GM12892 (cell line): Measurements from ENCODE around the gene GRIA1.

Source experiments
- DNase-seq: peaks from one replicate; pipeline ENCODE4 v3.0.0; 2011; ENCODE audit not compliant: insufficient read length
- FAIRE-seq: peaks from 2 replicates; lab custom pipeline; 2011; peaks lifted over from hg19 to GRCh38; lab: Jason Lieb, UNC
- POLR2A ChIP-seq: IDR thresholded peaks from 2 replicates; pipeline ENCODE4 v1.6.1; 2011; ENCODE audit warnings: low read depth, low read length, control low read depth
- POLR2AphosphoS5 ChIP-seq: IDR thresholded peaks from 2 replicates; pipeline ENCODE4 v1.6.1; 2011; ENCODE audit warnings: low read depth, low read length, control low read depth
- TAF1 ChIP-seq: IDR thresholded peaks from 2 replicates; pipeline ENCODE4 v1.6.1; 2011; ENCODE audit warnings: low read depth, mild to moderate bottlenecking, control low read depth, low read length, borderline replicate concordance

The GRIA1 gene

GRCh38 chr5:153555420-153556114 lies 65.1 kb downstream of the GRIA1 start:
- TF ChIP-seq POLR2A: no peak
- no peak for TF ChIP-seq TAF1
- TF ChIP-seq POLR2AphosphoS5: no peak
- no peak for FAIRE-seq

GRCh38 chr5:153558957-153559356 lies 68.5 kb downstream of the GRIA1 start:
- no peak for FAIRE-seq
- no peak for DNase-seq
- TF ChIP-seq POLR2AphosphoS5 (no peak), TAF1 (no peak), POLR2A (no peak)

More at GRCh38 chr5:153555420-153556114, 65.1 kb downstream of the GRIA1 start:
- no peak for DNase-seq

- FAIRE-seq: no peak
- TF ChIP-seq TAF1 (no peak), POLR2A (no peak), POLR2AphosphoS5 (no peak)
- DNase-seq: no peak
Observed at GRCh38 chr5:153559926-153560325, 69.5 kb downstream of the GRIA1 start.

GRCh38 chr5:153562189-153562588 lies 71.7 kb downstream of the GRIA1 start:
- no peak for TF ChIP-seq POLR2AphosphoS5
- FAIRE-seq: no peak
- DNase-seq: no peak

- no peak for TF ChIP-seq TAF1
- no peak for TF ChIP-seq POLR2AphosphoS5
- TF ChIP-seq POLR2A: no peak
- DNase-seq (no peak), FAIRE-seq (no peak)
Observed at GRCh38 chr5:153565822-153566221, 75.4 kb downstream of the GRIA1 start.

GRCh38 chr5:153569036-153569435 lies 78.6 kb downstream of the GRIA1 start:
- FAIRE-seq (no peak), DNase-seq (no peak)
- TF ChIP-seq TAF1 (no peak), POLR2A (no peak), POLR2AphosphoS5 (no peak)

GRCh38 chr5:153571162-153571561 lies 80.7 kb downstream of the GRIA1 start:
- no peak for DNase-seq
- TF ChIP-seq POLR2AphosphoS5: no peak
- TF ChIP-seq POLR2A: no peak
- no peak for TF ChIP-seq TAF1
- no peak for FAIRE-seq

GRCh38 chr5:153572411-153573145 lies 82.1 kb downstream of the GRIA1 start:
- DNase-seq: no peak

GRCh38 chr5:153573326-153574033 lies 83.0 kb downstream of the GRIA1 start:
- TF ChIP-seq TAF1 (no peak), POLR2AphosphoS5 (no peak), POLR2A (no peak)
- DNase-seq (no peak), FAIRE-seq (no peak)

More at GRCh38 chr5:153572411-153573145, 82.1 kb downstream of the GRIA1 start:
- no peak for FAIRE-seq
- TF ChIP-seq POLR2AphosphoS5 (no peak), TAF1 (no peak), POLR2A (no peak)

- FAIRE-seq (no peak), DNase-seq (no peak)
- TF ChIP-seq TAF1 (no peak), POLR2AphosphoS5 (no peak), POLR2A (no peak)
Observed at GRCh38 chr5:153584126-153584959, 93.9 kb downstream of the GRIA1 start.

GRCh38 chr5:153584960-153585359 lies 94.5 kb downstream of the GRIA1 start:
- DNase-seq (no peak), FAIRE-seq (no peak)
- TF ChIP-seq POLR2A (no peak), POLR2AphosphoS5 (no peak), TAF1 (no peak)

- DNase-seq (no peak), FAIRE-seq (no peak)
- TF ChIP-seq TAF1 (no peak), POLR2AphosphoS5 (no peak), POLR2A (no peak)
Observed at GRCh38 chr5:153585622-153586277, 95.3 kb downstream of the GRIA1 start.
